Stomach (tissue), 4 donors: ENCODE results near the gene PRKCH.

Experiments
- POLR2AphosphoS5 ChIP-seq, 3 donors: sonication (generic); formaldehyde crosslinking; IDR thresholded peaks; one replicate each; pipeline ENCODE4 v1.6.1; 2016; ENCODE audit warnings: antibody characterized with exemption in 3 of 3
- TF ChIP-seq, protein P1 (sequence below), 7 experiments: fragments of 450-650 bp in 4 of 7; fragments of 200-600 bp in 3 of 7; sonication (generic) in 3 of 7; IDR thresholded peaks; one replicate each; pipeline ENCODE4 v1.5.1; 2016 to 2019; ENCODE audit warnings: antibody characterized with exemption in 7 of 7, control low read depth in 2 of 7, mild to moderate bottlenecking in 1 of 7

DNA sequence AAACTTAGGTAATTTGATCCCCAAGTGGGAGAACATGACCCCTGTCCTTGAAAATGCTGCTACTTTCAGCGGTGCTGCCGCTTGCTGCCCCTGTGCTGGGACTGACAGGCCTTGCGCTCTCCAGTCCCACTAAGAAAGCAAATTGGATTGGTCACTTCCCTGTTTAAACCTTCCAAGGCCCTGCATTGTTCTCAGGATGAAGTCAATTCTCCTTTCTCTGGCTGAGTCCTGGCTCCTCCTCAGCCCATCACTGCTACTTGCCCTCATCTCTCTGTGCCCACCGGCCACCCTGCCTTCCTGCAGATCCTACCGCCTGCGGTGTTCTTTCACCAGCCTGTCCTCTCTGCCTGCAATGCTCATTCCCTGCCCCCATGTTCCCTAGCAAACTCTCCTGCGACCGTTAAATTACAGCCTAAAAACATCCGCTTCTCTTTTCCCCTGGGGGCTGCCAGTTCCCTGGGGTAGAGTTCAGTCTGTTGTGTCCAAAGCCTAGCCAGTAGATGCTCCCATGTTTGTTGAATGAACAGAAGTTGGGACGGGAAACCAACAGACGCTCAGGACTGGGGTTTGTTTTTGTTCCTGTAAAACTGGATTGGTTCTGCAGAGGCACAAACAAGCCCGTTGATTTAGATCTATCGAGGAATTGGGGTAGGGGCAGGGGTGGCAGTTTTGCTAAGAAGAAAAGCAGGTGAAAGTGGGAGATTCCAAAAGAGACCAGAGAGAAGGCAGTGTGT is 246.6 kb downstream of the PRKCH start:
- TF ChIP-seq, protein P1, sequence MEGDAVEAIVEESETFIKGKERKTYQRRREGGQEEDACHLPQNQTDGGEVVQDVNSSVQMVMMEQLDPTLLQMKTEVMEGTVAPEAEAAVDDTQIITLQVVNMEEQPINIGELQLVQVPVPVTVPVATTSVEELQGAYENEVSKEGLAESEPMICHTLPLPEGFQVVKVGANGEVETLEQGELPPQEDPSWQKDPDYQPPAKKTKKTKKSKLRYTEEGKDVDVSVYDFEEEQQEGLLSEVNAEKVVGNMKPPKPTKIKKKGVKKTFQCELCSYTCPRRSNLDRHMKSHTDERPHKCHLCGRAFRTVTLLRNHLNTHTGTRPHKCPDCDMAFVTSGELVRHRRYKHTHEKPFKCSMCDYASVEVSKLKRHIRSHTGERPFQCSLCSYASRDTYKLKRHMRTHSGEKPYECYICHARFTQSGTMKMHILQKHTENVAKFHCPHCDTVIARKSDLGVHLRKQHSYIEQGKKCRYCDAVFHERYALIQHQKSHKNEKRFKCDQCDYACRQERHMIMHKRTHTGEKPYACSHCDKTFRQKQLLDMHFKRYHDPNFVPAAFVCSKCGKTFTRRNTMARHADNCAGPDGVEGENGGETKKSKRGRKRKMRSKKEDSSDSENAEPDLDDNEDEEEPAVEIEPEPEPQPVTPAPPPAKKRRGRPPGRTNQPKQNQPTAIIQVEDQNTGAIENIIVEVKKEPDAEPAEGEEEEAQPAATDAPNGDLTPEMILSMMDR (IDR thresholded peaks at IDR 0.05), result no peak
- no peak for TF ChIP-seq POLR2AphosphoS5 (IDR thresholded peaks at IDR 0.05)
